PC-9 (cell line): ENCODE measurements around the gene PTPRT. TPM values are rescaled to one million over a fixed set of nuclear protein-coding genes. Genes with fewer than 3 reads are reported as not detected.

ENCODE experiments used
- BruUV-seq: library from RNA; stranded (reverse); fragments of 400-500 nt; replicated peaks from 2 replicates; lab custom pipeline; 2021; lab: Mats Ljungman, UMichigan
- CTCF ChIA-PET: fragments of 300-600 bp; sonication (Branson Sonifier 250); formaldehyde crosslinking; loops from one replicate; lab custom pipeline; 2022; ENCODE audit warnings: antibody characterized with exemption; lab: Charles Lee
- POLR2A ChIA-PET: fragments of 300-600 bp; sonication (Branson Sonifier 250); formaldehyde crosslinking; loops from one replicate; lab custom pipeline; 2022; ENCODE audit warnings: antibody characterized with exemption; ENCODE audit not compliant: unreplicated experiment; lab: Charles Lee
- DNase-seq, 2 experiments: peaks; one replicate each; pipeline versions ENCODE4 v3.0.0 to v3.0.0-alpha.2; 2015 to 2022; ENCODE audit warnings: mixed read lengths in 1 of 2
- H2AFZ ChIP-seq: fragments of 200-600 bp; sonication (generic); 2 replicates; pipeline ENCODE4 v1.8.1; 2017; ENCODE audit warnings: antibody characterized with exemption
- H3F3A ChIP-seq: fragments of 200-600 bp; sonication (generic); 2 replicates; pipeline ENCODE4 v1.8.1; 2017; ENCODE audit warnings: antibody characterized with exemption, mild to moderate bottlenecking, low read depth; ENCODE audit not compliant: insufficient read depth
- H3K27ac ChIP-seq: fragments of 200-600 bp; sonication (generic); 2 replicates; pipeline ENCODE4 v1.6.1; 2016; ENCODE audit warnings: mixed run types
- H3K27me3 ChIP-seq: fragments of 200-600 bp; sonication (generic); 2 replicates; pipeline ENCODE4 v1.6.1; 2016; ENCODE audit warnings: low read depth, mixed run types; ENCODE audit not compliant: insufficient read depth
- H3K36me3 ChIP-seq: fragments of 200-600 bp; sonication (generic); 2 replicates; pipeline ENCODE4 v1.6.1; 2016; ENCODE audit warnings: low read depth, mixed run types
- H3K4me1 ChIP-seq: fragments of 200-600 bp; sonication (generic); replicated peaks from 2 replicates; pipeline ENCODE4 v1.6.1; 2016; ENCODE audit warnings: mixed run types; ENCODE audit not compliant: insufficient read depth
- H3K4me2 ChIP-seq: fragments of 200-600 bp; sonication (generic); 2 replicates; pipeline ENCODE4 v1.6.1; 2017; ENCODE audit warnings: mixed run types
- H3K4me3 ChIP-seq: fragments of 200-600 bp; sonication (generic); 2 replicates; pipeline ENCODE4 v1.6.1; 2016; ENCODE audit warnings: mixed run types
- H3K79me2 ChIP-seq: fragments of 200-600 bp; sonication (generic); 2 replicates; pipeline ENCODE4 v1.6.1; 2017; ENCODE audit warnings: low read depth, mixed run types
- H3K9me2 ChIP-seq: fragments of 200-600 bp; sonication (generic); 2 replicates; pipeline ENCODE4 v1.8.1; 2017; ENCODE audit warnings: mild to moderate bottlenecking; ENCODE audit not compliant: insufficient read depth
- H3K9me3 ChIP-seq: fragments of 200-600 bp; sonication (generic); 2 replicates; pipeline ENCODE4 v1.8.1; 2016; ENCODE audit warnings: low read depth; ENCODE audit not compliant: insufficient read depth
- H4K20me1 ChIP-seq: fragments of 200-600 bp; sonication (generic); 2 replicates; pipeline ENCODE4 v1.8.1; 2017; ENCODE audit not compliant: insufficient read depth
- EZH2 ChIP-seq: fragments of 200-600 bp; sonication (generic); IDR thresholded peaks from 2 replicates; pipeline ENCODE4 v1.8.0; 2017; ENCODE audit warnings: antibody characterized with exemption, low read depth
- intact Hi-C: fragments of 100-400 bp; cut with micrococcal nuclease; formaldehyde crosslinking; loops from one replicate; pipeline ENCODE4 v1.10.0; 2022; ENCODE audit not compliant: unreplicated experiment
- total RNA-seq: library from RNA; stranded (reverse); gene quantifications from 2 replicates; pipeline ENCODE4 v1.2.3, GENCODE V29; 2021
- TF ChIP-seq, protein P1 (sequence below): fragments of 200-600 bp; sonication (generic); conservative IDR thresholded peaks from 2 replicates; pipeline ENCODE4 v1.6.1; 2017; ENCODE audit warnings: mixed run types, antibody characterized with exemption, mild to moderate bottlenecking, moderate library complexity

Gene PTPRT
- total RNA-seq, 1 experiment from 2014 or later, result not detected

DNA sequence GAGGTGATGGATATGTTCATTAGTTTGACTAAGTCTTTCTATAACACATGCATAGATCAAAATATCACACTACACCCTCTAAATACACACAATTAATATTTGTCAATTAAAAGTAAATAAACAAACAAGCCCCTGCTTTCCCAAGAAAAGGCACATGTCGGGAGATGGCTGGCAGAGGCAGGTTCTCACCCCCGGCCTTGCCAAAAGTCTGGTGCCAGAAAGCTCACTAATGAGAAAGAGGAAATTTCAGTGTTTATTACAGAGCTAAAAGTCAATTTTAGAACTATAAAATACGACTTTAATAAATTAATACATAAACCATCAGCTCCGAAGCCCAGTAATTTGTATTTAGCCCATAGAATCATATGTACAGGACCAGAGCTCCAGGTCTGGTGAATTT, 404.7 kb downstream of the PTPRT start:
- no peaks in the 10 kb centered on the region for H3F3A ChIP-seq
- H4K20me1 ChIP-seq, result no peaks in the 10 kb centered on the region
- no peak overlapping the region for H3K27ac ChIP-seq
- H3K4me1 ChIP-seq, result no peaks in the 10 kb centered on the region
- TF ChIP-seq EZH2, result no peak
- TF ChIP-seq, protein P1, sequence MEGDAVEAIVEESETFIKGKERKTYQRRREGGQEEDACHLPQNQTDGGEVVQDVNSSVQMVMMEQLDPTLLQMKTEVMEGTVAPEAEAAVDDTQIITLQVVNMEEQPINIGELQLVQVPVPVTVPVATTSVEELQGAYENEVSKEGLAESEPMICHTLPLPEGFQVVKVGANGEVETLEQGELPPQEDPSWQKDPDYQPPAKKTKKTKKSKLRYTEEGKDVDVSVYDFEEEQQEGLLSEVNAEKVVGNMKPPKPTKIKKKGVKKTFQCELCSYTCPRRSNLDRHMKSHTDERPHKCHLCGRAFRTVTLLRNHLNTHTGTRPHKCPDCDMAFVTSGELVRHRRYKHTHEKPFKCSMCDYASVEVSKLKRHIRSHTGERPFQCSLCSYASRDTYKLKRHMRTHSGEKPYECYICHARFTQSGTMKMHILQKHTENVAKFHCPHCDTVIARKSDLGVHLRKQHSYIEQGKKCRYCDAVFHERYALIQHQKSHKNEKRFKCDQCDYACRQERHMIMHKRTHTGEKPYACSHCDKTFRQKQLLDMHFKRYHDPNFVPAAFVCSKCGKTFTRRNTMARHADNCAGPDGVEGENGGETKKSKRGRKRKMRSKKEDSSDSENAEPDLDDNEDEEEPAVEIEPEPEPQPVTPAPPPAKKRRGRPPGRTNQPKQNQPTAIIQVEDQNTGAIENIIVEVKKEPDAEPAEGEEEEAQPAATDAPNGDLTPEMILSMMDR, result no peak
- H3K4me2 ChIP-seq, result no peak overlapping the region
- DNase-seq, result no peak
- H3K9me3 ChIP-seq, result no peaks in the 10 kb centered on the region
- no peaks in the 10 kb centered on the region for H3K79me2 ChIP-seq
- BruUV-seq, result no TSS peak
- intact Hi-C loops, result no loop called here
- no peaks in the 10 kb centered on the region for H3K9me2 ChIP-seq
- ChIA-PET CTCF (no interaction called here), POLR2A (interaction anchor here (0.6 kb wide), 1 partner anchor 201 kb away, joined by 3 read pairs; no protein-coding TSS in a partner anchor)
- H3K4me3 ChIP-seq, result no peak overlapping the region
- no peak overlapping the region for H2AFZ ChIP-seq
- H3K36me3 ChIP-seq, result no peaks in the 10 kb centered on the region
- peaks cover 4% of the 10 kb centered on the region; the same call in 1 of the 2 replicates for H3K27me3 ChIP-seq

DNA sequence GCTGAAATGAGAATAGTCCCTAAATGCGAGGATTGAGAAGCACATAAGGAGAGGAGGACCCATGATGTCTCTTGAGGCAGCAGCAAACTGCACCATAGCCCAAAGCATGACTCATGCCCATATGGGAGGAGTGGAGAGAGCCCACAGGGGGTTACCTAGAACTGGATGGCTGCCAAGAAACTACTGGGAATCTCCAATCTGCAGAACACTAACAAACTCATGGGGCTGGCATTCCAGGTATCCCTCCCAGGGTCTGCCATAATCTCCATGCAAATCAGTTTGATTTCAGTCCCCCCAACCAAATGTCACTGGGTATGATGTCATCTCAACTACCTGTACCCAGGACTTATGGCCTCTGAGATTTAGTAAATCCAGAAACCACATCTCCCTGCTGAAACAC, 410.5 kb downstream of the PTPRT start:
- Histone ChIP-seq H2AFZ (no peak overlapping the region), H3F3A (no peaks in the 10 kb centered on the region), H3K4me3 (no peak overlapping the region), H4K20me1 (no peaks in the 10 kb centered on the region), H3K4me2 (no peak overlapping the region), H3K27me3 (peaks cover 35% of the 10 kb centered on the region), H3K36me3 (no peaks in the 10 kb centered on the region), H3K27ac (no peak overlapping the region), H3K9me3 (no peaks in the 10 kb centered on the region), H3K4me1 (no peaks in the 10 kb centered on the region), H3K79me2 (no peaks in the 10 kb centered on the region), H3K9me2 (no peaks in the 10 kb centered on the region)
- CTCF ChIA-PET, result no interaction called here
- no peak for TF ChIP-seq EZH2
- TF ChIP-seq, protein P1, result no peak
- no TSS peak for BruUV-seq
- no peak for DNase-seq
- intact Hi-C loops, result no loop called here
- POLR2A ChIA-PET, result no interaction called here

DNA sequence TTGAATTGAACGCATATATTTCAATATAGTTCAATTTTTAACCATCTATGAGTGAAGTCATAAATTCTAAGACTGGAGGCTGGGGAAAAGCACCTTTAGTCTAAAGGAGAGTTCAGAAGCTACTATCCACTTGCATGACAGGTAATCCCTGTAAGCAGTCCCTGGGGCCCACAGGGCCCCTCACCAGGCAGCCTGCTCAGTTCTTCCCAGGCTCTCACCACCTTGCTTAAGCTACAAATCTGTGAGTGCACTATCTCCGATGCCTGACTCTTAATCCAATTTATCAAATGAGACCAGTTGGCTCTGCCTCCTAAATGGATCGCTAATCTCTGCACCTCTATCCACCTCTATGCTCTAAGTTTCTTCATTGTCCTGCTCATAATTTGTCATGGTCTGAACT, 413.8 kb downstream of the PTPRT start:
- intact Hi-C loops, result no loop called here
- no TSS peak for BruUV-seq
- Histone ChIP-seq H4K20me1 (no peaks in the 10 kb centered on the region), H2AFZ (no peak overlapping the region), H3K4me3 (no peak overlapping the region), H3F3A (no peaks in the 10 kb centered on the region), H3K27me3 (peaks cover 62% of the 10 kb centered on the region), H3K9me3 (no peaks in the 10 kb centered on the region), H3K79me2 (no peaks in the 10 kb centered on the region), H3K36me3 (no peaks in the 10 kb centered on the region), H3K9me2 (no peaks in the 10 kb centered on the region), H3K4me2 (no peak overlapping the region), H3K27ac (no peak overlapping the region), H3K4me1 (no peaks in the 10 kb centered on the region)
- POLR2A ChIA-PET, result no interaction called here
- CTCF ChIA-PET, result no interaction called here
- no peak for DNase-seq
- TF ChIP-seq, protein P1, result no peak
- no peak for TF ChIP-seq EZH2
